A549 (cell line): ENCODE measurements around the gene RPE. TPM values are rescaled to one million over a fixed set of nuclear protein-coding genes. Genes with fewer than 3 reads are reported as not detected.

ENCODE experiments used
- ATAC-seq, 2 experiments: fragments of 200-7000 bp in 1 of 2; fragments of >200 bp in 1 of 2; cut with Nextera tagmentation in 1 of 2; cut with Tn5 transposase in 1 of 2; 3 replicates each; pipeline versions ENCODE4 v1.8.0 to v1.9.1; 2018 to 2020; ENCODE audit warnings: mild to moderate bottlenecking in 1 of 2, moderate library complexity in 1 of 2
- CTCF ChIA-PET: fragments of 300-600 bp; sonication (Branson Sonifier 250); formaldehyde crosslinking; extraction: SDS; loops from one replicate; lab custom pipeline; 2021; ENCODE audit warnings: antibody characterized with exemption, inconsistent platforms; lab: Yijun Ruan, JAX
- POLR2A ChIA-PET: fragments of 350-600 bp; formaldehyde crosslinking; extraction: SDS; loops from one replicate; lab custom pipeline; 2021; ENCODE audit warnings: antibody characterized with exemption, inconsistent platforms; lab: Yijun Ruan, JAX
- DNase-seq, 2 experiments: peaks; one replicate each; pipeline versions ENCODE4 v3.0.0 to v3.0.0-alpha.2; 2011 to 2016; ENCODE audit warnings: low read depth in 1 of 2, low spot score in 1 of 2
- FAIRE-seq: peaks from 2 replicates; lab custom pipeline; 2011; peaks lifted over from hg19 to GRCh38; lab: Jason Lieb, UNC
- H3K27ac ChIP-seq, 2 experiments: fragments of >200 bp; sonication (Bioruptor Twin); formaldehyde crosslinking; 3 replicates each; pipeline ENCODE4 v1.5.1; 2016 to 2017
- H3K4me1 ChIP-seq: fragments of >200 bp; sonication (Bioruptor Twin); formaldehyde crosslinking; 3 replicates; pipeline ENCODE4 v1.6.1; 2016
- H3K4me2 ChIP-seq: fragments of >200 bp; sonication (Bioruptor Twin); formaldehyde crosslinking; 3 replicates; pipeline ENCODE4 v1.6.1; 2016
- H3K4me3 ChIP-seq: fragments of >200 bp; sonication (Bioruptor Twin); formaldehyde crosslinking; 3 replicates; pipeline ENCODE4 v1.5.1; 2016
- H3K9me3 ChIP-seq: fragments of >200 bp; sonication (Bioruptor Twin); formaldehyde crosslinking; 3 replicates; pipeline ENCODE4 v1.6.1; 2016
- ATOH8 ChIP-seq: fragments of 250-450 bp; sonication (Bioruptor Pico); IDR thresholded peaks from 2 replicates; pipeline ENCODE4 v1.5.0; 2020; ENCODE audit warnings: low read depth, mild to moderate bottlenecking, moderate library complexity
- BHLHE40 ChIP-seq: IDR thresholded peaks from 2 replicates; pipeline ENCODE4 v1.6.1; 2012; ENCODE audit warnings: low read depth, low read length, inconsistent platforms
- CBX8 ChIP-seq: fragments of 200-600 bp; sonication (generic); IDR thresholded peaks from 2 replicates; pipeline ENCODE4 v1.6.1; 2016
- E2F6 ChIP-seq: IDR thresholded peaks from 2 replicates; pipeline ENCODE4 v1.6.1; 2012; ENCODE audit warnings: low read depth, borderline replicate concordance
- FOSL2 ChIP-seq, 2 experiments: fragments of 450-650 bp in 1 of 2; fragments of >200 bp in 1 of 2; sonication (Bioruptor Twin) in 1 of 2; formaldehyde crosslinking; IDR thresholded peaks; 2 replicates each; pipeline versions ENCODE4 v1.5.0 to v1.6.1; 2016 to 2020; ENCODE audit warnings: mild to moderate bottlenecking in 1 of 2, moderate library complexity in 1 of 2
- HES2 ChIP-seq: fragments of >200 bp; sonication (Bioruptor Twin); formaldehyde crosslinking; IDR thresholded peaks from 2 replicates; pipeline ENCODE4 v1.6.1; 2016
- HMGXB4 ChIP-seq: fragments of 250-450 bp; sonication (Bioruptor Pico); IDR thresholded peaks from 2 replicates; pipeline ENCODE4 v1.5.0; 2021; ENCODE audit warnings: mild to moderate bottlenecking, moderate library complexity, borderline replicate concordance
- HOXA7 ChIP-seq: fragments of 250-450 bp; sonication (Bioruptor Pico); IDR thresholded peaks from 2 replicates; pipeline ENCODE4 v1.5.0; 2020; ENCODE audit warnings: mild to moderate bottlenecking, moderate library complexity
- HOXB13 ChIP-seq: fragments of 250-450 bp; sonication (Bioruptor Pico); IDR thresholded peaks from 2 replicates; pipeline ENCODE4 v1.5.0; 2020; ENCODE audit warnings: low read depth, mild to moderate bottlenecking, moderate library complexity
- HOXB5 ChIP-seq: fragments of 250-450 bp; sonication (Bioruptor Pico); IDR thresholded peaks from 2 replicates; pipeline ENCODE4 v1.5.0; 2020; ENCODE audit warnings: mild to moderate bottlenecking, moderate library complexity
- KDM1A ChIP-seq: fragments of 200-600 bp; sonication (generic); IDR thresholded peaks from 2 replicates; pipeline ENCODE4 v1.6.1; 2016; ENCODE audit warnings: low read depth, mild to moderate bottlenecking
- MAFK ChIP-seq: fragments of 450-650 bp; IDR thresholded peaks from 2 replicates; pipeline ENCODE4 v1.6.1; 2014; ENCODE audit not compliant: partially characterized antibody
- MAX ChIP-seq: IDR thresholded peaks from 2 replicates; pipeline ENCODE4 v1.6.1; 2012
- MAZ ChIP-seq: fragments of 150-350 bp; IDR thresholded peaks from 2 replicates; pipeline ENCODE4 v1.6.1; 2014; ENCODE audit warnings: antibody characterized with exemption, low read depth, low read length, borderline replicate concordance
- MYC ChIP-seq: IDR thresholded peaks from 2 replicates; pipeline ENCODE4 v1.6.1; 2012; ENCODE audit warnings: mild to moderate bottlenecking, inconsistent platforms, low read length, improper control_type of control experiment, borderline replicate concordance
- NR3C1 ChIP-seq: fragments of >200 bp; sonication (Bioruptor Twin); formaldehyde crosslinking; IDR thresholded peaks from 3 replicates; pipeline ENCODE4 v1.6.1; 2017
- PBX3 ChIP-seq: IDR thresholded peaks from 2 replicates; pipeline ENCODE4 v1.6.1; 2012
- RAD21 ChIP-seq, 2 experiments: fragments of >200 bp in 1 of 2; sonication (Bioruptor Twin) in 1 of 2; formaldehyde crosslinking in 1 of 2; IDR thresholded peaks in 1 of 2; conservative IDR thresholded peaks in 1 of 2; 2 replicates in 1 of 2; 3 replicates in 1 of 2; pipeline ENCODE4 v1.6.1; 2012 to 2018; ENCODE audit warnings: inconsistent platforms in 1 of 2
- RARB ChIP-seq: fragments of 250-450 bp; sonication (Bioruptor Pico); IDR thresholded peaks from 2 replicates; pipeline ENCODE4 v1.8.0; 2021; ENCODE audit warnings: mild to moderate bottlenecking, moderate library complexity
- RNF2 ChIP-seq: fragments of 200-600 bp; sonication (generic); IDR thresholded peaks from 2 replicates; pipeline ENCODE4 v1.6.1; 2016; ENCODE audit warnings: low read depth, mild to moderate bottlenecking, antibody characterized with exemption, moderate library complexity, borderline replicate concordance
- USF2 ChIP-seq: fragments of 450-650 bp; IDR thresholded peaks from 2 replicates; pipeline ENCODE4 v1.6.1; 2014; ENCODE audit warnings: antibody characterized with exemption
- ZC3H11A ChIP-seq: fragments of 450-650 bp; IDR thresholded peaks from 2 replicates; pipeline ENCODE4 v1.6.1; 2014; ENCODE audit warnings: antibody characterized with exemption, mild to moderate bottlenecking
- ZNF302 ChIP-seq: fragments of 250-450 bp; sonication (Bioruptor Pico); IDR thresholded peaks from 2 replicates; pipeline ENCODE4 v1.9.0; 2021; ENCODE audit warnings: inconsistent platforms, mild to moderate bottlenecking, moderate library complexity
- WGBS: methylation state at CpG from one replicate; pipeline ENCODE4 v1.1.6; 2017; ENCODE audit errors: missing lambda C conversion rate; 5-methylcytosine and 5-hydroxymethylcytosine counted together
- polyA plus RNA-seq, 4 experiments: library from polyadenylated mRNA; depleted of rRNA in 3 of 4; stranded (reverse); fragments of >200 nt; fragmentation: RNase III in 1 of 4; extraction: RNeasy Plus Mini Kit Qiagen cat#74134 plus additional on column Dnase treatment in 1 of 4; gene quantifications; 2 replicates in 3 of 4; 3 replicates in 1 of 4; pipeline ENCODE4 v1.2.3, GENCODE V29; 2011 to 2017

RPE gene
- polyA plus RNA-seq, 2 of the 4 experiments (the other 2 are of a cell fraction) = 81.5 to 118 TPM

- no peaks in the 10 kb centered on the region for H3K9me3 ChIP-seq
- no peak for DNase-seq
- H3K4me2 ChIP-seq = no peak overlapping the region
- H3K4me3 ChIP-seq = no peak overlapping the region
- ChIA-PET CTCF (interaction anchor here (1.2 kb wide), 1 partner anchor 15 kb away, joined by 3 read pairs; no protein-coding TSS in a partner anchor), POLR2A (no interaction called here)
- TF ChIP-seq MAFK (no peak), MAZ (no peak), RNF2 (no peak), PBX3 (no peak)
- no peak overlapping the region for H3K27ac ChIP-seq
- no peak for ATAC-seq
- FAIRE-seq = no peak
- 43% methylated on average over 2 of the region's 2 CpGs for WGBS
- H3K4me1 ChIP-seq = no peaks in the 10 kb centered on the region
Observed at GRCh38 chr2:209958016-209958415, 44.4 kb upstream of the RPE start.

GRCh38 chr2:209960045-209960444 lies 42.4 kb upstream of the RPE start:
- CTCF ChIA-PET = interaction anchor here (1.3 to 1.4 kb wide), 2 partner anchors 9 to 67 kb away, joined by 3 to 4 read pairs; no protein-coding TSS in a partner anchor
- FAIRE-seq (no peak), DNase-seq (no peak)
- POLR2A ChIA-PET = no interaction called here
- H3K4me2 ChIP-seq = no peak overlapping the region
- H3K9me3 ChIP-seq = no peaks in the 10 kb centered on the region
- WGBS = 28% methylated on average over 7 of the region's 7 CpGs
- H3K27ac ChIP-seq = no peak overlapping the region
- no peak overlapping the region for H3K4me3 ChIP-seq
- no peak for TF ChIP-seq USF2
- no peak for TF ChIP-seq MAX
- TF ChIP-seq ATOH8 = no peak
- no peak for TF ChIP-seq ZNF302
- TF ChIP-seq HMGXB4 (CRISPR knock-in tag) = no peak
- no peak for TF ChIP-seq RARB (CRISPR knock-in tag)
- no peak for TF ChIP-seq ZC3H11A
- no peak for TF ChIP-seq FOSL2 (IDR thresholded peaks at IDR 0.05)
- no peak for TF ChIP-seq FOSL2 (CRISPR knock-in tag; IDR thresholded peaks at IDR 0.05)
- TF ChIP-seq BHLHE40 = no peak
- TF ChIP-seq HOXA7 (CRISPR knock-in tag) = no peak
- no peak for TF ChIP-seq CBX8
- no peak for TF ChIP-seq E2F6
- TF ChIP-seq RAD21 (conservative IDR thresholded peaks at IDR 0.05 in 1 of 2, IDR thresholded peaks at IDR 0.05 in 1 of 2) = no peak
- TF ChIP-seq HES2 = no peak
- no peak for TF ChIP-seq HOXB5 (CRISPR knock-in tag)
- TF ChIP-seq MYC = no peak
- TF ChIP-seq NR3C1 = no peak
- no peak for TF ChIP-seq HOXB13 (CRISPR knock-in tag)
- no peak for TF ChIP-seq KDM1A
- TF ChIP-seq, all 56 proteins: peak for 0
- H3K4me1 ChIP-seq = no peaks in the 10 kb centered on the region
- ATAC-seq = no peak
